HEK293 (cell line): ENCODE measurements around the gene CHIT1.

Source experiments
- CTCF ChIA-PET: fragments of 350-600 bp; formaldehyde crosslinking; extraction: SDS; loops from one replicate; lab custom pipeline; 2021; ENCODE audit warnings: antibody characterized with exemption; lab: Yijun Ruan, JAX
- POLR2A ChIA-PET: fragments of 300-600 bp; formaldehyde crosslinking; extraction: SDS; loops from one replicate; lab custom pipeline; 2020; ENCODE audit warnings: antibody characterized with exemption, inconsistent platforms; lab: Yijun Ruan, JAX
- H3K27ac ChIP-seq: fragments of 200-500 bp; sonication (Bioruptor generic); 2 replicates; pipeline ENCODE4 v1.5.1; 2014; ENCODE audit warnings: low read depth, low read length, control low read depth, inconsistent platforms; ENCODE audit errors: extremely low read depth
- H3K36me3 ChIP-seq, 2 experiments: fragments of 200-500 bp in 1 of 2; sonication (Bioruptor generic) in 1 of 2; 1 replicate in 1 of 2; 2 replicates in 1 of 2; pipeline ENCODE4 v1.5.1; 2014 to 2017; ENCODE audit warnings: inconsistent platforms in 2 of 2, low read length in 2 of 2; ENCODE audit not compliant: control insufficient read depth in 2 of 2, insufficient read depth in 1 of 2
- H3K4me1 ChIP-seq: fragments of 200-500 bp; sonication (Bioruptor generic); 2 replicates; pipeline ENCODE4 v1.5.1; 2014; ENCODE audit warnings: mild to moderate bottlenecking, low read length, inconsistent platforms; ENCODE audit not compliant: control insufficient read depth, insufficient read depth
- H3K4me3 ChIP-seq: 2 replicates; pipeline ENCODE4 v1.5.1; 2011; ENCODE audit warnings: low read depth, mild to moderate bottlenecking, control low read depth, low read length, moderate library complexity
- H3K9me3 ChIP-seq: fragments of 200-500 bp; sonication (Bioruptor generic); 2 replicates; pipeline ENCODE4 v1.5.1; 2014; ENCODE audit warnings: low read depth, low read length, inconsistent platforms; ENCODE audit not compliant: control insufficient read depth, insufficient read depth
- FEZF1 ChIP-seq: fragments of 450-650 bp; formaldehyde crosslinking; IDR thresholded peaks from 2 replicates; pipeline ENCODE4 v1.5.1; 2016; ENCODE audit warnings: missing biosample characterization, missing genetic modification characterization
- GLIS2 ChIP-seq: fragments of 450-650 bp; formaldehyde crosslinking; IDR thresholded peaks from 2 replicates; pipeline ENCODE4 v1.5.1; 2016; ENCODE audit warnings: missing biosample characterization, missing genetic modification characterization
- KLF8 ChIP-seq: fragments of 450-650 bp; formaldehyde crosslinking; IDR thresholded peaks from 2 replicates; pipeline ENCODE4 v1.5.1; 2016; ENCODE audit warnings: missing biosample characterization, missing genetic modification characterization
- OVOL3 ChIP-seq: fragments of 450-650 bp; formaldehyde crosslinking; IDR thresholded peaks from 2 replicates; pipeline ENCODE4 v1.5.1; 2016; ENCODE audit warnings: missing biosample characterization, missing genetic modification characterization
- SCRT1 ChIP-seq: fragments of 450-650 bp; formaldehyde crosslinking; IDR thresholded peaks from 2 replicates; pipeline ENCODE4 v1.5.1; 2016; ENCODE audit warnings: missing biosample characterization, missing genetic modification characterization, borderline replicate concordance
- SP3 ChIP-seq: fragments of 450-650 bp; formaldehyde crosslinking; IDR thresholded peaks from 2 replicates; pipeline ENCODE4 v1.5.1; 2016; ENCODE audit warnings: missing biosample characterization, missing genetic modification characterization
- TCF7L2 ChIP-seq: IDR thresholded peaks from 2 replicates; pipeline ENCODE4 v1.6.1; 2011; ENCODE audit warnings: low read depth, mild to moderate bottlenecking, inconsistent platforms, low read length, moderate library complexity, borderline replicate concordance
- ZFHX2 ChIP-seq: fragments of 450-650 bp; formaldehyde crosslinking; conservative IDR thresholded peaks from 2 replicates; pipeline ENCODE4 v1.5.1; 2016; ENCODE audit warnings: missing biosample characterization, missing genetic modification characterization
- ZNF202 ChIP-seq: fragments of 450-650 bp; formaldehyde crosslinking; IDR thresholded peaks from 2 replicates; pipeline ENCODE4 v1.5.1; 2016; ENCODE audit warnings: missing biosample characterization, missing genetic modification characterization, borderline replicate concordance
- ZNF221 ChIP-seq: fragments of 450-650 bp; formaldehyde crosslinking; IDR thresholded peaks from 2 replicates; pipeline ENCODE4 v1.5.1; 2017; ENCODE audit warnings: missing biosample characterization, missing genetic modification characterization, borderline replicate concordance
- ZNF223 ChIP-seq: fragments of 450-650 bp; formaldehyde crosslinking; IDR thresholded peaks from 2 replicates; pipeline ENCODE4 v1.5.1; 2016; ENCODE audit warnings: missing biosample characterization, missing genetic modification characterization
- ZNF266 ChIP-seq: fragments of 450-650 bp; formaldehyde crosslinking; IDR thresholded peaks from 2 replicates; pipeline ENCODE4 v1.5.1; 2016; ENCODE audit warnings: missing biosample characterization, missing genetic modification characterization, low read depth
- ZNF311 ChIP-seq: fragments of 450-650 bp; formaldehyde crosslinking; IDR thresholded peaks from 2 replicates; pipeline ENCODE4 v1.5.1; 2017; ENCODE audit warnings: missing biosample characterization, missing genetic modification characterization, borderline replicate concordance
- ZNF354C ChIP-seq: fragments of 450-650 bp; formaldehyde crosslinking; IDR thresholded peaks from 2 replicates; pipeline ENCODE4 v1.5.1; 2016; ENCODE audit warnings: missing biosample characterization, missing genetic modification characterization, low read depth, borderline replicate concordance
- ZNF37A ChIP-seq: fragments of 450-650 bp; IDR thresholded peaks from 2 replicates; pipeline ENCODE4 v1.5.1; 2018; ENCODE audit warnings: missing biosample characterization, missing genetic modification characterization
- ZNF391 ChIP-seq: fragments of 450-650 bp; formaldehyde crosslinking; IDR thresholded peaks from 2 replicates; pipeline ENCODE4 v1.5.1; 2016; ENCODE audit warnings: low read depth, missing biosample characterization, missing genetic modification characterization, borderline replicate concordance
- ZNF561 ChIP-seq: fragments of 450-650 bp; IDR thresholded peaks from 2 replicates; pipeline ENCODE4 v1.5.1; 2018; ENCODE audit warnings: missing biosample characterization, missing genetic modification characterization, borderline replicate concordance
- ZNF660 ChIP-seq: fragments of 450-650 bp; IDR thresholded peaks from 2 replicates; pipeline ENCODE4 v1.5.1; 2018; ENCODE audit warnings: missing biosample characterization, mild to moderate bottlenecking, missing genetic modification characterization
- ZNF707 ChIP-seq: fragments of 450-650 bp; formaldehyde crosslinking; IDR thresholded peaks from 2 replicates; pipeline ENCODE4 v1.5.1; 2016; ENCODE audit warnings: missing biosample characterization, missing genetic modification characterization
- ZNF747 ChIP-seq: fragments of 450-650 bp; formaldehyde crosslinking; IDR thresholded peaks from 2 replicates; pipeline ENCODE4 v1.5.1; 2016; ENCODE audit warnings: missing biosample characterization, missing genetic modification characterization
- ZNF785 ChIP-seq: fragments of 450-650 bp; formaldehyde crosslinking; IDR thresholded peaks from 2 replicates; pipeline ENCODE4 v1.5.1; 2016; ENCODE audit warnings: missing biosample characterization, missing genetic modification characterization
- ZXDB ChIP-seq: fragments of 450-650 bp; formaldehyde crosslinking; IDR thresholded peaks from 2 replicates; pipeline ENCODE4 v1.5.1; 2016; ENCODE audit warnings: missing biosample characterization, missing genetic modification characterization
- TF ChIP-seq, protein P1 (sequence below): fragments of 450-650 bp; formaldehyde crosslinking; IDR thresholded peaks from 2 replicates; pipeline ENCODE4 v1.5.1; 2016; ENCODE audit warnings: missing biosample characterization, missing genetic modification characterization
- TF ChIP-seq, protein P2 (sequence below): fragments of 450-650 bp; formaldehyde crosslinking; IDR thresholded peaks from 2 replicates; pipeline ENCODE4 v1.5.1; 2016; ENCODE audit warnings: missing biosample characterization, missing genetic modification characterization
- TF ChIP-seq, protein P3 (sequence below): fragments of 450-650 bp; formaldehyde crosslinking; IDR thresholded peaks from 2 replicates; pipeline ENCODE4 v1.5.1; 2017; ENCODE audit warnings: missing biosample characterization, missing genetic modification characterization
- TF ChIP-seq, protein P4 (sequence below): fragments of 450-650 bp; formaldehyde crosslinking; IDR thresholded peaks from 2 replicates; pipeline ENCODE4 v1.5.1; 2016; ENCODE audit warnings: missing biosample characterization, missing genetic modification characterization
- TF ChIP-seq, protein P5 (sequence below): IDR thresholded peaks from 2 replicates; pipeline ENCODE4 v1.6.1; 2011; ENCODE audit warnings: mild to moderate bottlenecking, low read depth, low read length, borderline replicate concordance

Gene CHIT1

DNA sequence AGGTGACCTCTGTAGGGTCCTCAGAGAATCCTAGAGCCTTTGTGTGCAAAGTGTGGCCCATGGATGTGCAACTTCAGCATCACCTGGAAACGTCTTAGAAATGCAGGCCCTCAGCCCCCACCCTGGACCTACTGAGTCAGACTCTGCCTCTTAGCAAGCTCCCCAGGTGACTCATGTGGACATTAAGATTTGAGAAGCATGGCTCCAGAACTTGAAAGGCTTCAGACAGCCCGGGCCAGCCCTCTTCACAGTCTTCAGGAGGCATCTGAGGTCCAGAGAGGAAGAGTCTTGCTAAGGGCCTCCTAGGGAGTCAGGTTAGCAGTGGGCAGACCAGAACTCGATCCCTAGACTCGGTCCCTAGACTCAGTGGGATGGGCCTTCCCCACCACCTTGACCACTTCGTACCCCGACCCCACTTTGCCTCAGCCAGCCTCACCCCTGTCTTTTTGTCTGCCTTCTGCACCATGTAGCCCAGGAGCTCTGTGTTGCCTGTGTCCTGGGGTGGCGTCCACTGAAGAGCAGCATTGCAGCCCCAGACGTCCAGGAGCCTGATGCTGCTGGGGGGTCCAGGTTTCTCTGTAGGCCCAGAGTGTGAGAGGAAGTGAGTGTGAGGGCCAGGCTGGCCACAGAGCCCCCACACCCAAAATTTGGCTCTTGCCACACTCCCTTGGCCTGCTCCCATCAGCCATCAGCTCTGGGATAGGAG is 58.7 kb downstream of the CHIT1 start (continued):
- TF ChIP-seq, protein P1, sequence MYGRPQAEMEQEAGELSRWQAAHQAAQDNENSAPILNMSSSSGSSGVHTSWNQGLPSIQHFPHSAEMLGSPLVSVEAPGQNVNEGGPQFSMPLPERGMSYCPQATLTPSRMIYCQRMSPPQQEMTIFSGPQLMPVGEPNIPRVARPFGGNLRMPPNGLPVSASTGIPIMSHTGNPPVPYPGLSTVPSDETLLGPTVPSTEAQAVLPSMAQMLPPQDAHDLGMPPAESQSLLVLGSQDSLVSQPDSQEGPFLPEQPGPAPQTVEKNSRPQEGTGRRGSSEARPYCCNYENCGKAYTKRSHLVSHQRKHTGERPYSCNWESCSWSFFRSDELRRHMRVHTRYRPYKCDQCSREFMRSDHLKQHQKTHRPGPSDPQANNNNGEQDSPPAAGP (tag by site-specific recombination), result no peak
- TF ChIP-seq KLF8 (tag by site-specific recombination), result no peak
- no peak for TF ChIP-seq TCF7L2
- TF ChIP-seq SP3 (tag by site-specific recombination), result no peak
- TF ChIP-seq ZNF354C, result no peak
- TF ChIP-seq, all 188 proteins: peak for 0

DNA sequence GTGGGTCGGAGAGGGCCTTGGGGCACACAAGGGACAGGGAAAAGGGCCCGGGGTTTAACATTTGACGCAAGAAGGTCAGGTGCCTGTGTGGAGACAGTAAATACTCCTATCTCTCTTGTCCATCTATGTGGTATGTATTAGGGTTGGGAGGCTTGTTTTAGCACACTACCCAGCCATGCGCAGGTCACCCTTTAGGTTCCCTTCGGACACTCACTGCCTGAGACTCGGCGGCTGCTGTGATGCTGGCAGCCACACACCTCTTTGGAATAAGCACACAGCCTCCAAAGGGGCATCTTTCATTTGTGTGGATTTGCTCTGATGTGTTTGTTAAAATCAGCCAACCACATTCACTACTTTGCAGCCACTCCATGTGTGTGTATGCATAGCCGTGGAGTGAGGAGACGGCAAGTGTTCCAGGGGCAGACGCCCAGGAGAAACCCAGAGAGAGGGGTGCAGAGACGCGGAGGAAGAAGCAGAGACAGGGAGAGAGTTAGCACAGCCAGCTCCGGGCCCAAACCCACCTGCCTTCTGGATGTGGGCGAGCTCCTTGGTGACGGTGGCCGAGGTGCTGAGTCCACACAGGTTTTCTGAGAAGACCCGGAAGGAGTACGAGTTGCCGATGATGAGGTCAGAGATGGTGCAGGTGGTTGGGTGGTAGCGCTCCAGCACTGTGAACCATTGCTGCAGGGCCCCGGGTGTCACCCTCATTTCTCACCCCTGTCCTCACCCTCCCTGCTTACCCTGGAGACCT is 59.5 kb downstream of the CHIT1 start:
- Histone ChIP-seq H3K4me3 (no peak overlapping the region), H3K36me3 (peaks cover 0 to 2% of the 10 kb centered on the region in 2 experiments; a peak in 1 of 3 replicates), H3K4me1 (no peaks in the 10 kb centered on the region), H3K9me3 (no peaks in the 10 kb centered on the region), H3K27ac (no peak overlapping the region)
- ChIA-PET CTCF (interaction anchor here (1.0 to 7.5 kb wide), 5 partner anchors 23 to 130 kb away, joined by 3 to 113 read pairs (median 32); partner anchors contain the start of gene ADORA1), POLR2A (no interaction called here)
- TF ChIP-seq ZNF202 (tag by site-specific recombination) (no peak), ZNF311 (tag by site-specific recombination) (no peak), ZNF223 (tag by site-specific recombination) (no peak), ZNF37A (no peak), ZNF707 (tag by site-specific recombination) (no peak), FEZF1 (tag by site-specific recombination) (no peak), ZNF747 (tag by site-specific recombination) (no peak), ZXDB (no peak), ZNF660 (tag by site-specific recombination) (no peak), ZNF785 (tag by site-specific recombination) (no peak), ZNF221 (tag by site-specific recombination) (no peak), SCRT1 (no peak)
- TF ChIP-seq, protein P2, sequence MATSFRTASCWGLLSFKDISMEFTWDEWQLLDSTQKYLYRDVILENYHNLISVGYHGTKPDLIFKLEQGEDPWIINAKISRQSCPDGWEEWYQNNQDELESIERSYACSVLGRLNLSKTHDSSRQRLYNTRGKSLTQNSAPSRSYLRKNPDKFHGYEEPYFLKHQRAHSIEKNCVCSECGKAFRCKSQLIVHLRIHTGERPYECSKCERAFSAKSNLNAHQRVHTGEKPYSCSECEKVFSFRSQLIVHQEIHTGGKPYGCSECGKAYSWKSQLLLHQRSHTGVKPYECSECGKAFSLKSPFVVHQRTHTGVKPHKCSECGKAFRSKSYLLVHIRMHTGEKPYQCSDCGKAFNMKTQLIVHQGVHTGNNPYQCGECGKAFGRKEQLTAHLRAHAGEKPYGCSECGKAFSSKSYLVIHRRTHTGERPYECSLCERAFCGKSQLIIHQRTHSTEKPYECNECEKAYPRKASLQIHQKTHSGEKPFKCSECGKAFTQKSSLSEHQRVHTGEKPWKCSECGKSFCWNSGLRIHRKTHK (tag by site-specific recombination), result no peak
- TF ChIP-seq, protein P3, sequence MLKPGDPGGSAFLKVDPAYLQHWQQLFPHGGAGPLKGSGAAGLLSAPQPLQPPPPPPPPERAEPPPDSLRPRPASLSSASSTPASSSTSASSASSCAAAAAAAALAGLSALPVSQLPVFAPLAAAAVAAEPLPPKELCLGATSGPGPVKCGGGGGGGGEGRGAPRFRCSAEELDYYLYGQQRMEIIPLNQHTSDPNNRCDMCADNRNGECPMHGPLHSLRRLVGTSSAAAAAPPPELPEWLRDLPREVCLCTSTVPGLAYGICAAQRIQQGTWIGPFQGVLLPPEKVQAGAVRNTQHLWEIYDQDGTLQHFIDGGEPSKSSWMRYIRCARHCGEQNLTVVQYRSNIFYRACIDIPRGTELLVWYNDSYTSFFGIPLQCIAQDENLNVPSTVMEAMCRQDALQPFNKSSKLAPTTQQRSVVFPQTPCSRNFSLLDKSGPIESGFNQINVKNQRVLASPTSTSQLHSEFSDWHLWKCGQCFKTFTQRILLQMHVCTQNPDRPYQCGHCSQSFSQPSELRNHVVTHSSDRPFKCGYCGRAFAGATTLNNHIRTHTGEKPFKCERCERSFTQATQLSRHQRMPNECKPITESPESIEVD, result no peak

DNA sequence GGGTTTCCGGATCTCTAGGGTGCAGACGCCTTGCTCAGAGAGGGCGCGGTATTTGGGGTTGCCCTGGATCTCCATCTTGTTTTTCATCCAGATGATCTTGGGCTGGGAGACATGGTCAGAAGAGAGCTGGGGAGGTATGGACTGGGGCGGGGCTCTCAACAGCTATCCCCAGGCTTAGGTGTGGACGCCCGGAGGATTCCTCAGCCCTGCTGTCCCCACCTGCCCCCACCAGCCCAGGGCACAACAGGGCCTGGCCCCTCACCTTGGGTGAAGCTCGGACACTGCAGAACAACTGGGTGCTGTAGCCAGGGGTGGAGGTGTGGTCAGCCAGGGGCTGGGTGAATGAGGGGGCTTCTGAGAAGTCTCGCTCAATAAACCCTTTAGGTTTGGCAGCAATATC is 60.5 kb downstream of the CHIT1 start:
- Histone ChIP-seq H3K4me3 (no peak overlapping the region), H3K27ac (no peak overlapping the region), H3K36me3 (peaks cover 0 to 2% of the 10 kb centered on the region in 2 experiments; a peak in 1 of 3 replicates), H3K4me1 (no peaks in the 10 kb centered on the region), H3K9me3 (no peaks in the 10 kb centered on the region)
- ChIA-PET CTCF (interaction anchor here (7.5 kb wide), 1 partner anchor 51 kb away, joined by 113 read pairs; no protein-coding TSS in a partner anchor), POLR2A (no interaction called here)
- TF ChIP-seq GLIS2, result no peak
- TF ChIP-seq, protein P4, sequence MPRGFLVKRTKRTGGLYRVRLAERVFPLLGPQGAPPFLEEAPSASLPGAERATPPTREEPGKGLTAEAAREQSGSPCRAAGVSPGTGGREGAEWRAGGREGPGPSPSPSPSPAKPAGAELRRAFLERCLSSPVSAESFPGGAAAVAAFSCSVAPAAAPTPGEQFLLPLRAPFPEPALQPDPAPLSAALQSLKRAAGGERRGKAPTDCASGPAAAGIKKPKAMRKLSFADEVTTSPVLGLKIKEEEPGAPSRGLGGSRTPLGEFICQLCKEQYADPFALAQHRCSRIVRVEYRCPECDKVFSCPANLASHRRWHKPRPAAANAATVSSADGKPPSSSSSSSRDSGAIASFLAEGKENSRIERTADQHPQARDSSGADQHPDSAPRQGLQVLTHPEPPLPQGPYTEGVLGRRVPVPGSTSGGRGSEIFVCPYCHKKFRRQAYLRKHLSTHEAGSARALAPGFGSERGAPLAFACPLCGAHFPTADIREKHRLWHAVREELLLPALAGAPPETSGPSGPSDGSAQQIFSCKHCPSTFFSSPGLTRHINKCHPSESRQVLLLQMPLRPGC (tag by site-specific recombination), result no peak
- TF ChIP-seq ZNF561 (tag by site-specific recombination), result no peak
- no peak for TF ChIP-seq ZFHX2 (tag by site-specific recombination)
- no peak for TF ChIP-seq OVOL3 (tag by site-specific recombination)
- TF ChIP-seq ZNF266, result no peak
- no peak for TF ChIP-seq ZNF391 (tag by site-specific recombination)
- TF ChIP-seq, protein P5, sequence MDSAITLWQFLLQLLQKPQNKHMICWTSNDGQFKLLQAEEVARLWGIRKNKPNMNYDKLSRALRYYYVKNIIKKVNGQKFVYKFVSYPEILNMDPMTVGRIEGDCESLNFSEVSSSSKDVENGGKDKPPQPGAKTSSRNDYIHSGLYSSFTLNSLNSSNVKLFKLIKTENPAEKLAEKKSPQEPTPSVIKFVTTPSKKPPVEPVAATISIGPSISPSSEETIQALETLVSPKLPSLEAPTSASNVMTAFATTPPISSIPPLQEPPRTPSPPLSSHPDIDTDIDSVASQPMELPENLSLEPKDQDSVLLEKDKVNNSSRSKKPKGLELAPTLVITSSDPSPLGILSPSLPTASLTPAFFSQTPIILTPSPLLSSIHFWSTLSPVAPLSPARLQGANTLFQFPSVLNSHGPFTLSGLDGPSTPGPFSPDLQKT, result no peak
